ENCODE data around the gene BPIFA1.

BPIFA1 gene

DNA sequence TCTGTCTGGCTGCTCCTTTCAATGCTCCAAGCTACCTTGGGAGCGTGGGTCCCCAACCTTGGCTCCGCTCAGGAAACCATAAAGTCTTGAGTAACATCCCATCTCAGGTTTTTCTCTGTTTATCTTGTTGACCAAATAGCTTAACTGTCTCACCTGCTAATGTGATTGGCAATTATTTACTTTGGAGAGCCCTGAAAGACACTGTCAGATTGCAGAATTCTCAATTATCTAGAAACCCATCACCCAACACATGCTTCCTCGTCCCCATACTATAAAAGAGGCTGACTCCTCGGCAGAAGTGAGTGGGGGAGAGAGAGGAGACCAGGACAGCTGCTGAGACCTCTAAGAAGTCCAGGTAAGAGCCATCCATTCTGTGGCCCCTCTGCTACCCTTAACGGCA is at the start of gene BPIFA1:
Gene BPIFA1, plus strand, starts transcription at position 301 of the 400 bp plus-strand sequence. CDS start 1,716 bp downstream, outside the sequence.
- no peak for DNase-seq (ENCODE audit: low read depth)

DNA sequence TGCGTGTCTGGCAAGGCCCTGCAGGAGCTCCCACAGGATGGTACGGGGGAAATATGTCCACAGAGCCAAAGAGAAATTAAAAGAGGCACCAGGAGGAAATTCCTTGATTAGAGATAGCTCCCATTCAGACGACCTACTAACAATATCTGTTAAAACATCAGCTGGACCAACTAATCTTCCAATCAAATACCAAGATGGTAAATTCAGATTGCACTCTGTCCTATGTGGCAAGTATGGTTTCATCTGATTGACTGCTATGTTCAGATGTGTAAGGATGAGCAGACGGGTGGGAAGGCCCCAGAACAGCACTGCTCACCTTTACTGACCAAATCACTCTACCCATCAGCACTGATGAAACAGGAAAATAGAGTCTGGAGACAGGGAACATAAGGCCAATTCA is 48.3 kb upstream of the BPIFA1 start:
- no peak for DNase-seq (ENCODE audit: low read depth)

DNA sequence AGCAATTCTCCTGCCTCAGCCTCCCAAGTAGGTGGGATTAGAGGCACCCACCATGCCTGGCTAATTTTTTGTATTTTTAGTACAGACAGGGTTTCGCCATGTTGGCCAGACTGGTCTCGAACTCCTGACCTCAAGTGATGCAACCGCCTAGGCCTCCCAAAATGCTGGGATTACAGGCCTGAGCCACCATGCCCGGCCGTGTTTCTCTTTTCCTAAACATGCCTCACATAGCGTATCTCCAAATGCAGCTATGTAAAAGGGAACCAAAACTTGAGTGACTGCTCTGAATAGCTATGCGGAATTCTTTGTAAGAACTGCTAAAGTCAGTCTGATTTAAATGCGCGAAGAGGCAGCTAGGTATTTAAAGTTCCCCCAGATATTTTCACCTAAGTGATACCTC is 47.4 kb upstream of the BPIFA1 start:
- DNase-seq (ENCODE audit: low read depth): no peak

GRCh38 chr20:33191484-33191883 is 44.3 kb upstream of the BPIFA1 start:
- no peak for DNase-seq (ENCODE audit: low read depth)

- no peak for DNase-seq (ENCODE audit: low read depth)
These were observed 43.8 kb upstream of the BPIFA1 start for GRCh38 chr20:33191955-33192354.

GRCh38 chr20:33192912-33193501 is 42.8 kb upstream of the BPIFA1 start:
- no peak for DNase-seq (ENCODE audit: low read depth)

DNA sequence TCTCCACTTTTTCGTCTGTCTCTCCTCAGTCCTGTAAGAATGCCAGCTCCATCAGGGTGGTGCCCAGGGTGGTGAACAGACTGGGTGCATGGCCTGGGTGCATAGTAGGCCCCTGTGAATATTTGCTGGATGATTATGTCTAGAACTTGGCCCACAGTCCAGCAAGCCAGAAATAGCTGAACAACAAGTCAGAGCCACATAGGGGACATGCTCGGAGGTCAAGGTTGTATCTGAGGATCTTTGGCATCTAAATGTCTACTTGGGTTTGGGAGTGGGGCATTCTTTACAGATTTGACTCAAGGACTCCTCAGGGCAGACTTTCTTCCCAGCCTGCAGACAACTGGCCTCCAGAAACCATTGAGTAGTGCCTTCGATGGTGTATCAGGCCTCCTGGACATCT is 36.8 kb upstream of the BPIFA1 start:
- no peak for DNase-seq (ENCODE audit: low read depth)

DNA sequence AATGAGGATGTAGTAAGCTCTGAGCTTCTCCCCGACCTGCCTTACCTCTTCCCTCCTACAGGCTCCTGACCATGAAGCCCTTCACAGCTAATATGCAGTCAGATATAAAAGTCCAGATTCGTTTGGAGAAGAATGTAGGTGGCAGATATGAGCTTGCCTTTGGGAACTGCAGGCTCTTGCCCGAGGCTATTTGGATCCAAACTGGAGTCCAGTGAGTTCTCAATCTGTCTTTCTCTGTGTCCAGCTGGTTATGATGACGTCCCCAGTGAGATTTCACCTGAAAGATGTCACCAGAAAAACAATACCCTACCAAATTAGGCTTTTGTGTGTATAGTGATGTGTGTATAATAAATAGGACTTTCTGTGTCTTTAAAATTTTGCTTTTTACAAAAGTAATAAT is 33.3 kb upstream of the BPIFA1 start:
- no peak for DNase-seq (ENCODE audit: low read depth)

DNA sequence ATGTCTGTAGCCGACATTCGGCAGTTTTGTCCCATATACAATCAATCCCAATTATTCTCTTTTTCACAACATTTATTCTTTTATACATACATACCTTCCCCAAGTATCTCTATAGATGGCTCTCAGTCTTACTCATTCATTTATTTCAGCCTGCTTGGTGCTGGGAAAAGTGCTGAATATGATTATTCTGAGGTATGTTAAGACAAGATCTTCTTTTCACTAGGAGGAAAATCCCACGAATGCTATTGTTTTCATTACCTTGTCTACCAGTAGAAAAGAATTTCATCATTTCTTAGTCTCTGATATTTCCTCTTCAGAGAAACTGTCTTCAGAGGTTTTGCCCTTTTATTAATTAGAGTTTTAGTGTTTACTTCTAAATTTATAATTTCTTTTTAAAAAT is 32.4 kb upstream of the BPIFA1 start:
- no peak for DNase-seq (ENCODE audit: low read depth)

DNA sequence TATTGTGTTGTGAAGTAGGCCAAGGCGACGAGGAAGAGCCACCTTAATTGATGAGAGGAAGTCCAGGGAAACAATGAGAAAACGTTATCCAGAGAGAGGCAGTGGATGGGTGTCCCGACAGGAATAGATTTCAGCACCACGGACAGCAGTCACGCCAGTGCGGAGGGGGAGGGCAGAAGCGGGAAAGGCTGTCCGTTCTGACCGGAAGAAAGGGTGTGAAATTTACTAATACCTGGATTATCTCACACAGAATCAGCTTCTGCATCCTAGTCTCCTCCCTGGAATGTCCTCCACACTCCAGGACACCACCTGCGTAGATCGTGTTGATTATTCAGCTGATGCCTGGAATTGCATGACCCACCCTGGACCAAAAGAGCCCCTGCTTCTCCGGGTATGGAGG is 26.0 kb upstream of the BPIFA1 start:
- DNase-seq (ENCODE audit: low read depth): no peak

DNA sequence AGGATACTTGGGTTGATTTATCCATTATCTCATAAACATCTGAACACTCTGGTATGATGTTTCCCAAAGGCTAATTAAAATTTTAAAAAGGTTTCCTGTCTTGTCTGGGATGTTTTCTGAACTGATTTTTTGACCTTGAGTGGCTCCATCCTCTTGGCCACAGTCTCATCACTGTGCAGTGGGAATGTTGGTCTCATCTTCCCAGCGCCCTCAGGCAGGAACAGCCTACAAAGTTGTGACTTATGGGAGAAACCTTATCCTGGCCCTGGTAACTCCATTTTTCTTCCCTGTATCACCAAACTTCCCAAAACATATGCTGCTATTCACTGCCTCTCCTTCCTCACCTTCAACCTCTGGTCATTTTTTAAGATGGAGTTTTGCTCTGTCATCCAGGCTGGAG is 25.4 kb upstream of the BPIFA1 start:
- no peak for DNase-seq (ENCODE audit: low read depth)

DNA sequence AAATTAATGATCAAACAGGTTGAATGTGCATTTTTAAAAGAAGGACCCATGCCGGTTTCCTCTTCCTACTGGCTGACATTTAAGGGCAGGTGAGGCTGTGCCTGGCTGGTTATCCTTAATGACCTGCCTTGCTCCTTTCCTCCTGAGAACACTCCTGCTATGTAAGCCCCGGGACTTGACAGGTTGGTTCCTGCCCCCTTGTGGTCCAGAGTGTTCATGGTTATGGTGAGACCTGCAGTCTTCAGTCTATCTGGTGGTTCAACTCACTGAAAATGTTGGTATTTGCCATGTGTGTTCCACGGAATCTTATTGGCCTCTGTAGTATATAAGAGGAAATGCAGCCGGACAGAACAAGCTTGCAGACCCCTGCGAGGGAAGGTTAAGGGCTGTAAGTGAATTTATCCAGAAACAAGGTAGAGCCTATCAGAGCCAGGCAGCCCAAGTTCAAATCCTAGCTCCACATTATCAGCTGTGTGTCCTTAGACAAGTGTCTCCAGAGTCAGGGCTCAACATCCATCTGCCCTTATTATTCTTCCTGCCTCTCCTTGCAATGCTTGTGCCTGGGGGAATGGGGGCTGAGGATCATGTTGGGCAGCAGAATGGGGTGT is 23.9 kb upstream of the BPIFA1 start:
- DNase-seq (ENCODE audit: low read depth): no peak

GRCh38 chr20:33217052-33217451 is 18.7 kb upstream of the BPIFA1 start, which contains the start of gene BPIFA3:
TSS of gene BPIFA3 (plus strand) at chr20:33217352. CDS start at chr20:33217537, 185 bp downstream.
- no peak for DNase-seq (ENCODE audit: low read depth)

GRCh38 chr20:33224399-33224798 is 11.4 kb upstream of the BPIFA1 start:
- DNase-seq (ENCODE audit: low read depth): no peak

DNA sequence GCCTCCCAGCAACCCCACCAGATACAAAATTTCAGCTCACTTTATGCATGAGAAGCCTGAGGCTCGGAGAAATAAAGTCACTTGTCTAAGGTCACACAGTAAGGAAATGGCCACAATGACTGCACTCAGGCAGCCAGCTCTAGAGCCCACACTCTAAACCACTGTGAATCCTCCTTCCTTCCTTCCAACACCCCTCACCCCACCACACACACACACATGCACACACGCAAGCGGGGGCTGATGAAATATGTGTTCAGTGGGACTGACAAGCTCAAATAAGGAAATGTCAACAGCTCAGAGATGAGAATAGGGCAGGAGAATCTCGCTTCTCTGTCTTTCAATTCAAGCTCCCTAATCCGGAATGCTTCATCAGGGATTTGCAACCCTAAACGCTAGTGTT is 6.0 kb upstream of the BPIFA1 start:
- DNase-seq (ENCODE audit: low read depth): no peak

GRCh38 chr20:33231237-33231636 is 4.6 kb upstream of the BPIFA1 start:
- DNase-seq (ENCODE audit: low read depth): no peak

- DNase-seq (ENCODE audit: low read depth): no peak
These were observed 3.2 kb upstream of the BPIFA1 start for GRCh38 chr20:33232486-33233072.

- DNase-seq (ENCODE audit: low read depth): no peak
These were observed 2.5 kb upstream of the BPIFA1 start for GRCh38 chr20:33233129-33233774.

- no peak for DNase-seq (ENCODE audit: low read depth)
These were observed 1.7 kb upstream of the BPIFA1 start for GRCh38 chr20:33234050-33234449.

GRCh38 chr20:33236351-33236750 is 555 bp downstream of the BPIFA1 start:
- DNase-seq (ENCODE audit: low read depth): no peak

- DNase-seq (ENCODE audit: low read depth): no peak
These were observed 2.2 kb downstream of the BPIFA1 start for GRCh38 chr20:33237989-33238388.

- DNase-seq (ENCODE audit: low read depth): no peak
These were observed 3.6 kb downstream of the BPIFA1 start for GRCh38 chr20:33239418-33239817.

All from stimulated activated CD4-positive, alpha-beta T cell treated with anti-CD3 and anti-CD28 coated beads, Interleukin-2, amount 100 ng/mL, for 4 hours (primary cell).